HG03439 (cell line): ENCODE results near the gene ARHGEF26.

Experiments
- ATAC-seq: cut with Tn5 transposase; IDR thresholded peaks from one replicate; pipeline ENCODE4 v1.9.1; 2021; ENCODE audit warnings: mild to moderate bottlenecking, moderate library complexity; ENCODE audit not compliant: unreplicated experiment

The ARHGEF26 gene

DNA sequence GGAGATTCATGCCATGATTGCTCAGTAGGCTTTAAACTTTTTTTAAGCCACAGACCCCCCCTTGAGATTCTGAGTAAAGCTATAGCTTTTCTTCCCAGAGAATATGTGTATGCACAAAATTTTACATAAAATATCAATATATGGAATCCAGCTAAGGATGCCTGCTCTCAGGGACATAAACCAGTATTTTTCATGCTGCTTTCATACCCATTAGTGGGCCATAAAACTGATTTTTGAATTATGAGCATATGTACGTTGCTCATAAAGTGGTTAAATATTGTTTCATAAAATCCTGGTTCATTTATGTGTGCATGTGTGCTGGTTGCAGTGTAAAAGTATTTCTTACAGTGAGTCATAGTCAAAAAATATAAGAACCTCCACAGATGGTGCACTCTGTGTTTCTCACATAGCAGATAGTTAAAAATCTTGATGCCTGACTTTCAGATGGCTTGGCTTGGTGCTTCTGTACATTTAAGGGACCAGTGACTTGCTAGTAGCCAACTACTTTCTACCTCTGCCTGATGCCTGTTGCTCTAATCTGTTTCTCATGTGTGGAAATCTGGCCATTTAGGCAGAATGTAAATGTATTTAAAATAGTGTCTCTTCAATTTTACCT is 71.9 kb downstream of the ARHGEF26 start:
- no peak for ATAC-seq

DNA sequence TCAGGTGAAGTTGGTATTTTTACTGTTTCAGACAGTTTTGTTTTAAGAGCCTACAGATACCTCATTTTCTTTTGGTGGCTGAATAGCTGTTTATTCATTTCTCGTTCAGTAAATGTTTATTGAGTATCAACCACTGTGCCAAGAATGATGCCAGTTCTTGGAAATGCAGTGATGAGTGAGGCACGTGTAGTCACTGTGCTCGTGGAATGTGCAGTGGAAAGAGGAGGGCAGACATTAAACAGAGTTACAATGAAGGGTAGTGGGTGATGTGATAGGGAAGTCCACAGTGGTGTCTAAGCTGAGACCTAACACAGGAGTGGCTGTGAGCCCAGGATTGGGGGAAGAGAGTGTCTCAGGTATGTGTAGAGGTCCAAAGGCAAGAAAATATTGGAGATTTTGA is 73.7 kb downstream of the ARHGEF26 start:
- no peak for ATAC-seq

DNA sequence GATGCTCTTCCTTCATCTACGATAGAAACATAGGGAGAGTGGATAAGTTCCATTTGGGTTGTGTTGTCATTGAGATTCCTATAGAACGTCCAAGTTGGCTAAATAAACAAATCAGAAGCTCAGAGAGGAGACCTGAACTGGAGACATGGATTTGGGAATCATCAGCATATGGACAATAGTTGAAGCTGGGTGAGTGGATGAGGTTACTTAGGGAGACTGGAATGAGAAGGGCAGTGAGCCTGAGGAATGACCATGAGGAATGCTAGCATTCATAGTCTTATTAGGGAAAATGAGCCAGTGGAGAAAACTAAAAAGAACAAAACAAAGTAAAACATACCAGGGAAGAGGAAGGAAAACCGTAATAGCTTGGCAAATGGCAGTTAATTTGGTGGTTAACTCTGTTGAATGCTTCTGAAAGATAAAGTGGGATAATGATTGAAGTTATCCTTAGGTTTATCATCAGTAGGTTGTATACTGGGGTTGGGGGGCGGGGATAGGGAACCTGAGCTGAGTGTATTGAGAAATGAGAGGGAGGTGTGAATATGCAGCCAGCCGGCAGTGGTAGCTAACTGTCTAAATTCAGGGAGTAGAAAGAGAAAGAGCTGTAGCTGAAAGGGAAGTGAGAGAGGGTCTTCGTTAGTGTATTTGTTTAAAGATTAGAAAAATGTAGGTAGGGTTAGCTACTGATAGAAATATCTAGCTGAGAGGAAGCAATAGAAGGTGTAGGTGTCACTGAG is 74.6 kb downstream of the ARHGEF26 start:
- ATAC-seq, result no peak

DNA sequence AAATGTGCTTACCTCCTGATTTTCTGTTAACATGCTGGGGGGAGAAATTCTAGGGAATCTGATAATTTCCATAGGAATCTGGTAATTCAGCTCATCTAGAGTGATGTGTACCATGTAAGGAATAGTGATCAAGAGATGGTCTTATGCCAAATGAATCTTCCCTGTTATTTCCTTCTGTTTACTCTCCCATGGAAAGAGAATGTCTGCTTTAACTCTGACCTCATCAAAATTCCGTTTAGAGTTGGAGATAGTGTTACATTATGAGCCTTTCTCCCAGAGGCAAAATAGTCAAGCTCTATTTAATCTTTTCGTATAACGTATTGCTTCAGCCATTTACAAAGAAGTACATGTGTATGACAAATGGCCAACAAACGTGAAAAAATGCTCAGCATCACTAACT is 76.6 kb downstream of the ARHGEF26 start:
- no peak for ATAC-seq

DNA sequence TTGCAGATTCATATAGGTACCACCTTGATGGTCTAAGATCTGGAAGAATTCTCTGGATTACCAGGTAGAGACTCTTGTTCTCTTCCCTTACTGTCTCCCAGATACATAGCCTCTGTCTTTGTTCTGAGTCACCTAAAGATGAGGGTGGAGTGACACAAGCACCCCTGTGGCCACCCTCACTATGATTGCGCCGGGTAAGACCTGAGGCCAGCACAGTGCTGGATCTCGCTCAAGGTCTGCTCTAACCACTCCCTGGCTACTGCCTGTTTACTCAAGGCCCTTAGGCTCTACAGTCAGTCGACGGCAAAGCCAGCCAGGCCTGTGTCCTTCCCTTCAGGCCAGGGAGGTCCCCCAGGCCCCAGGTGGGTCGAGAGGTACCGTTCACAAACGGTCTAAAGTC is 88.3 kb downstream of the ARHGEF26 start:
- ATAC-seq, result no peak

DNA sequence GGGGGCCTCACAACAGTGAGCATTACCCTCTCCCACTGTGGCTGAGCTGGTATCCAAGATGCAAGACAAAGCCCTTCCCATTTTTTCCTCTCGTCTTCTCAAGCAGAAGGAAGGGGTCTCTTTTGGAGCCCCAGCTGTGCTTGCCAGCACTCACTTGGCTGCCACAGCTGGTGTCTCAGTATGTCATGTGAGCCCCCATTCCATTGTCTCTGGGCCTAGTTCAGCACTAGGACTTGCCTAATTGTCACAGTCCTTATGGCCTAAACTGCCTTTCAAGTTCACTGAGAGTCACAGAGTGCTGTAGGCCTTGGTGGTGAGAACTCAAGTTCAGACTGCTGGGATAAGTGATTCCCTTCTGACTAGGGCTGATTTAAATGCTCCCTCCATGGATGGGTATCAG is 89.8 kb downstream of the ARHGEF26 start:
- ATAC-seq, result no peak

DNA sequence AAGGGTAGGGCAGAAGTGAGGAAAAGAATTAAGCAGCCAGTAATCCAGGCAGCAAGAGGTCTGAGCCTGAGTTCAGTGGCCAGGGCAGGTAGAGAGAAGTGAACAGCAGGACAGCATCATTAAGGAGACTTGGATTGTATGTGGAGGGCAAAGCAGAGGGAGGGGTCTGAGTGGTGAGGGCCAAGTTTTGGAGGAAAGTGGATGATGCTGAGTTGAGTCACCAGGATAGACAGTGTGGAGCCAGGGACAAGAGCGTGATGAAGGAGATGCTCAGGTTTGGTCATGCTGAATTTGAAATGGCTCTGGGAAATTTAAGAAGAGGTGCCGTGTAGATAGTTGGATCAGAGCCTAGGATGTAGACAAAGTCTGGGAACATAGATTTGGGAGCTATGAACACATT is 93.1 kb downstream of the ARHGEF26 start:
- ATAC-seq, result no peak

DNA sequence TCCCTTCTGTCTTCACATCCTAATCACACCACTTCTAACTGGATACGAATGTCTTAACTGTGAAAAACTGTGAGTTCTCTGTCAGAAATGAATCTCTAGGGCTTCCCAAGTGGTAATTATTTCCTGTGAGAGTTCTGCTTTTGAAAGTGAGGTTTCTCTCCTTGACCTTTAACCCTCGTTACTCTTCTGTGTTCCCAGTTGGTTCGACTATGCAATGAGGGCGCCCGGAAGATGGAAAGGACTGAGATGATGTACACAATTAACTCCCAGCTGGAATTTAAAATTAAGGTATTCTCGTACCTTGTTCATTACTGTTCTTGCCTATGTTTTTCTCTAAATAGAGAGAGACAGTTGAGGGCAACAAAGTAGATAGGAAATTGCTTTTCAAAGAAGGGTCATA is 96.5 kb downstream of the ARHGEF26 start:
- ATAC-seq, result no peak

DNA sequence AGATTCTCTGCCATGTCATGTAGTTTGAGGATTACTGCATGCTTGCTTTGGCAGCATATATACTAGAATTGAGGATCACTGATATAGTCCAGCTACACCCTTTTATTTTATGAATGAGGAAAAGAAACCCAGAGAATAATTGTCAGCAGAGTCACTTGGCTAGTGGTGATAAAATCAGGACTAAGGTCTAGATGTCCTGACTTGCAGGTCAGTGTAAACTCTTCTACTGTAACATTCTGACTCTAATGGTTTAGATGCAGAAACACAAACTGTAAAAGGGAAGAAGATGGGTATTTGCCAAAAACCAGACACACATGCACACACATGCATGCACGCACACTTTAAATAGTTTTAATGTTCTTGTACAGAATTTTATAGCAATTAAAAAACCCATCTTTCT is 97.5 kb downstream of the ARHGEF26 start:
- no peak for ATAC-seq

DNA sequence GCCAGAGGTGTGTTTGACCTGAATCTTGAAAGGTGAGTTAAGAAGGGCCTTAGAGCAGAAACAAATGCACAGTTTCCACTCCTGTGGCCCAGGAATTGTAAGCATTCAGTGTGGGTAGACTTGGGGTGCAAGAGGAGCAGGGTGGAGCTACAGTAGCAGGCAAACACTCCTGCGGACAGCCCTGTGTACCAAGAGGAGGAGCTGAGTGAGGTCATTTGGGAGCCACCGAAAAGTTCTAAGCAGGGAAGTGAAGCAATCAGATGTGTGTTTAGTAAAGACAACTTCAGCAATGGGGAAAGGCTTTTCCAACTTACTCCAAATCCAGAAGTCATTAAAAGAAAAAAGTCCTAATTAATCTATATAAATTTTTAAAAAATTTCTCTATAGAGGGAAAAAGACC is 99.3 kb downstream of the ARHGEF26 start:
- ATAC-seq, result no peak

DNA sequence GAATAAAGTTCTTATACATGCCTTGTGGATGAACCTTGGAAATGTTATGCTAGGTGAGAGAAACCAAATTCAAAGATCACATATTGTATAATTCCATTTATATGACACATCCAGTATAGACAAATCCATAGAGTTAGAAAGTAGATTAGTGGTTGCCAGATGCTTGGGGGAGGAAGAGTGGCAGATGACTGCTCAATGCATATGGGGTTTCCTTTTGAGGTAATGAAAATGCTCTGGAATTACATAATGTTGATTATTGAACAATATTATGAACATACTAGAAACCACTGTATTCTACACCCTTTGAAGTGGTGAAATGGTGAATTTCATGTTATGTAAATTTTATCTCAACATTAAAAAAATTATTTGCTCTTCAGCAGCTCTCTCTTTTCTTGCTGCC is 102.3 kb downstream of the ARHGEF26 start:
- no peak for ATAC-seq

DNA sequence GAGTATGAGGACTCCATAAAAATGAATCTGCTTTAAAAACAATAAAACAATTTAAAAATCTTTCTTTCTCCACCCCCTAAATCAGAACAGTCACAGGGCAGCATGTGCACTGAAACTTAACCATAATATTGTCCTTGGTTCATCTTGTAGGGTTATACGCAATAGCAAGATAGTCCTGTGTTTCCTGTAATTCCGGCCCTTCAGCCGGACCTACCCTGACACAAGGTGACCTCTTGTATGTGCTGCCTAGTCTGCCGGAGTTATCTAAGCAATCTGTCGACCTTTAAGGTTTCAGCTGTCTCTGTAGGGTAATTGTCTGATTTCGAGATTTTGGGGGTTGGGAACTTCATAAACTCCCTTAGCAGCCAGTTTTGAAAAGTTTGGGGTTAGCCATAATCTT is 103.2 kb downstream of the ARHGEF26 start:
- ATAC-seq, result no peak

DNA sequence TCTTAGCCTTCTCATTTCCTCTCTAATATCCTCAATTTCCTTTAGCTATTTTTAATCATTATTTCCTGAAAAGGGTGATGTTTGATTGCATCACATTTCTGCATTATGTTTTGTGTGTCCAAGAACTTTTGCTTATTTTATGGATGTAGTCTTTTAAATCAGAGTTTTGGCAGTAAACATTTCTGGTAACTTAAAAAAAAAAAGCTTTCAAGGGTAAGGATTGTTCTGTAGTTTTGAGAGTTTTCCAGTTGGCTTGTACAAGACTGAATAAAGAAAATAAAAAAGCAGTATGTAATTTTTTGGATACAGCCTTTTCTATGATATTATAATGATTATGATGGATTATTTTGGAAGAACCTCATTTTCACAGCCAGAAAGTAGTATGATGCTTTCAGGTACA is 103.7 kb downstream of the ARHGEF26 start:
- ATAC-seq, result no peak

DNA sequence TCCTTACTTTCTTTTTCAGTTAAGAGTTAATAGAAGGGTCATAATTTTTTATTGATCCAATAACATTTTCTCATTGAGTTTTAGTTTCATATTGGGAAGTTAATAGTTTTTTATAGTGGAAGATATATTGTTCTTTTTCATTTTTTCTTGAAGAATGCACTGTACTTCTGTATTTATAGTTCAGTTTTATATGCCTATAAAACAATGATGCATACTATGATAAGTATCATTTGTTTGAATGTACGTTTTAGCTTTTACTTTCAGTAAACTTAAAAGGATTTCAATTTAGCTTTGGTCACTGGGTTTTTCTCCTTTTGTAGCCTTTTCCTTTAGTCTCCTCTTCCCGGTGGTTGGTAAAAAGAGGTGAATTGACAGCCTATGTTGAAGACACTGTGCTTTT is 104.3 kb downstream of the ARHGEF26 start:
- ATAC-seq, result no peak

DNA sequence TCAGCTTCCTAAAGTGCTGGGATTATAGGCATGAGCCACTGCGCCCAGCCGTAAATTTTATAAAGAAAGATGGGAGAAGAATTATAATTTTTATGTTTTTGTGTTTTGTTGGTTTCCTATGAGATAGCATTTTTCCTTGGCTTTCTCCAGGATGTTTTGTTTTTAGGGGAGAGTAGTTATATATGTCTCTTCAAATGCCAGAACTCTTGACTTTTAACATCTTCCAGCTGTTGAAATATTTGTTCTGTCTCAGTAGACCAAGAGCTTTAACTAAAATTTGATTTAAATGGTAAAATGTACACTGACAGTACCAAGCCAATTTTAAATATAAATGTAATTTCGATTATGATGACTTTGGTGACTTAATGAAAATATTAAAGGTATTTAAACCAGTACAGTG is 106.3 kb downstream of the ARHGEF26 start:
- no peak for ATAC-seq

DNA sequence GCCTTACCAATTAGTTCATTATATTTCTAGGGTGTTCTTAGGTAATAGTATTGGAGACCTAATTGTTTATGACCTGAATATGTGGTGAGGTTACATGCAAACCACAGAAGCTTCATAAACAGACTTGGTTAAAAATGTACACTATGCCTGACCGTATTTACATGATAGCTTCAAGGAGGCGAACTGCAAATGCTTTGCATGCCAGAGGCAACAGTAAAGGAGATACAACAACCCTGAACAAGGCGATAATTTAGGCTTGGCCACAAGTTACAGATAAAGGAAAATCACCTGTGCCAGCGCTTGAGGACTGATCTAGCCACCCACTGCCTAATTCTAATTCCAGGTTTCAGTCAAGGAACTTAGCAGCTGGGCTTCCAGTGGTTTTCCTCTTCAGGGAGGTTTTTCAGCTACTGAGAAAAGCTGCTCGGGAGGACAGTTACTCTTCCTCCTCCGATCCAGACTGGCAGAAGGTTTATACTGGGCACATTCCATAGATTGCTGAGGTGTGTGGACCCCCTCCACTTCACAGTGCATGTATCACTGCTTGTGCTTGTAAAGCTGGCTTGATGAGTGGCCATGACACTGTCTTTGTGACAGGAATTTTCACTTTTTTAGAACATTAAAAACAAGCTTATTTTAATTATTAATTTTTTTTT is 107.5 kb downstream of the ARHGEF26 start:
- ATAC-seq, result no peak

DNA sequence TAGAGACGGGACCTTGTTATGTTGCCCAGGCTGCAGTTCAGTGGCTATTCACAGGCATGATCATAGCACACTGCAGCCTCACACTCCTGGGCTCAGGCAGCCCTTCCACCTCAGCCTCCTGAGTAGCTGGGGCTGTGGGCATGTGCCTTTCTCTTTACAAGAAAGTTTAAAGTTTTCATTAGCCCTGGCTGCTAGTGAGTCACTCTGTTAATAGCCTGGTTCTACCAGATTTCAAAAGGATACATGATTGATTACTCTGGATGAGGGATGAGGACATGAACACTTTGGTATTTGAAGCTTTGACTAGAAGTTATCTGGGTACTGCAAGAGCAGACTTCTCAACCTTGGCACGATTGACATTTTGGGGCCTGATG is 108.0 kb downstream of the ARHGEF26 start:
- no peak for ATAC-seq

DNA sequence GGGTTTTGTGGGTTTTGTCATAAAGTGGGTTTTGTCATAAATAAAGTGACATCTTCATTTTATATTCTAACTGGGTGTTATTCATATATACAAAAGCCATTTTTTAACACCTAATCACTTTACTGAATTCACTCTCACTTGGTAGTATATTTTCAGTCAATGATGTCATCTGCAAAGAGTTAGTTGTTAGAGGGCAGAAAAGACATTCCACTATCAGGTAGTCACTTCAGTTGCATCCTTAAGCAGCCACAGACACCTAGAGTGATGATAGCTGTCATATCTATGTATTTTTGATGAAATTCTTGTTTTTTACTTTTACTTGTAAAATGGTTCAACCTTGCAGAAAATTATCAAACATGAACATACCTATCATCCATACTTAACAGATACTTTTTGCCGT is 114.1 kb downstream of the ARHGEF26 start:
- ATAC-seq, result no peak

DNA sequence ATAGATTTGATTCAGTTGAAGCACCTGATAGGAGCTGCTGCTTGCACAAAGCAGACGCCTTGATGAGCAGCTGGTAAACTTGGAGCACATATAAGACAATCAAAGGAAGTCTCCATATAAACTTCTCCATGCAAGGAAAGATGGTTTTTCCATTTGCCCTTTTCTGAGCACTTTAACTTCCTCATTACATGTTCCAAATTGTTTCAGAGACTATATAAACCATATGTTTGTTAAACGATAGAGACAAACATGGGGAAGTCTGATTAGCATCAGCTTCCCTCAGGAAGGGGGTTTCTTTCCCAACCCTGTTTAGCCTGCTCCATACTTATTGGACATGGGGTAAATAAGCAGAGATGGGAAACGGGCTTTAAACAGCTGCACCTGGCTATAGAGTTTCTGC is 115.1 kb downstream of the ARHGEF26 start:
- ATAC-seq, result no peak

DNA sequence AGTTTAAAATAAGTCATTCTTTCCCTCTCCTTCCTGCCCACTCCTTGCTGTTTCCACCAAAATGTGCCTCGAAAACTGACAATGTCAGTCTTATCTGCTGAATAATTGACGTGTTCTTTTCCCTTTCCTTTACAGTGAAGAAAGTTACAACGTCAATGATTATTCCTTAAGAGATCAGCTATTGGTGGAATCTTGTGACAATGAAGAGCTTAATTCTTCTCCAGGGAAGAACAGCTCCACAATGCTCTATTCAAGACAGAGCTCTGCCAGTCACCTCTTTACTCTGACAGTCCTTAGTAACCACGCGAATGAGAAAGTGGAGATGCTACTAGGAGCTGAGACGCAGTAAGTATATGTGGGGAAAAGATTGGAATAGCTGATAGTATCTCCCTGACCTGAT is 119.0 kb downstream of the ARHGEF26 start:
- no peak for ATAC-seq

DNA sequence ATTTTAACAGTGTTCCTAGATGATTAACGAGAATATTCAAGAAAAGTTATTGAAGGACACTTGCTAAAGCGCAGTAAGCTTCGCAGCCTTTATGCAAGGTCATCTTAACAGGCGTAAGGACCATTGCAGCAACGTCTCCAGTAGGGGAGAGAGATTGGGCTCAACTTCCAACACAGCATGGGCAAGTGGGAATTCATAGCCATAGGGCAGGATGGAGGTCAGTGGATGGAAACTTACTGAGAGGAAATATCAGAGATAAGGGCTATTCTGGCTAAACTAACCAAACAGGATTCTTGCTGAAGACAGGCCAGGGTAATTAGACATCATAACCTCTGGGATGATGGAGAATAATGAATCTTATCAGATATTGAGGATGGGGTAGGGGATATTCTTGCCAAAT is 120.3 kb downstream of the ARHGEF26 start:
- ATAC-seq, result no peak

DNA sequence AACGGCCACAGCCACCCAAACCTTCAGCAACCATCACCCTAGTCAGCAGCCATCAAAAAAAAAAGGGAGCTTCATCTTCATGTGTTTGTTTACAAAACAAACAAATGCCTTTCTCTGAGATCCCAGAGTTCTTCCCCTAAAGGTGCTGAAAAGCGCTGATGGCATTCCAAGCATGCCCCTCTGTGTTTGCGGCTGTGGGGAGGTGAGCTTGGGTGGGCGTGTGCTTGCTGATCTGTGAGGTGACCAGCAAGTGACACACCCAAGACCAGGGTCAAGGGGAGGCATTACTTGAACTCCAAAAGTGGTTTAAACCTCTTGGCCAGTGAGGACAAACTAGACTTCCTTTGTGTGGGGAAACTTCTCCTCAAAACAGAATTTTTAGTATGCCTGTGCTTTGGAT is 121.6 kb downstream of the ARHGEF26 start:
- no peak for ATAC-seq

DNA sequence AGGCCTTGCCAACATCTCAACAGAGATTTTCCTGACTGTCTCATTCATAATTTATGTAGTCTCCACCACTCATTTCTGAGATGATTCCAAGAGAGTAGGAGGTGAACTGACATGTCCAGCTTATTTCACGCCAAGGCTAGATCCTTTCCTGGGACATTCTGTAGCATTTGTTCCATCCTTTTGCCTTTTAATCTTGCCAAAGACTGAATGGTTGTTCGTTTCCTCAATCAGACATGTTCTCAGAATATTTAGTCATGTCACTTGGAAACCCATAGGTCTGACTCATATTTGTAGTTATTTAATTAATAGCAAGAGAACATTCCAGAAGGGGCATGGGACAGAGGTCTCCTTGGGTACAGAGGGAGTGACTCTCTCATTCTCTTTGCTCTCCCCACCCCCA is 122.2 kb downstream of the ARHGEF26 start:
- ATAC-seq, result no peak
